Prostate gland (tissue), 2 donors: ENCODE measurements around the gene C17orf100. TPM values are rescaled to one million over a fixed set of nuclear protein-coding genes. Genes with fewer than 3 reads are reported as not detected.
A peak's percentile ranks its signal among the peaks of the same experiment; 100 is the strongest.

Source experiments
- DNase-seq: peaks from one replicate; pipeline ENCODE4 v3.0.0-alpha.2; 2019; ENCODE audit warnings: low spot score
- H3K27ac ChIP-seq, 2 donors: fragments of 200-600 bp; sonication (generic); 2 replicates each; pipeline ENCODE4 v1.5.1; 2017 to 2019
- H3K27me3 ChIP-seq: fragments of 200-600 bp; sonication (generic); replicated peaks from 2 replicates; pipeline ENCODE4 v1.5.1; 2019; ENCODE audit not compliant: insufficient read depth
- H3K36me3 ChIP-seq, 2 donors: fragments of 200-600 bp; sonication (generic); 1 replicate in 1 of 2; 2 replicates in 1 of 2; pipeline versions ENCODE4 v1.5.1 to v1.8.1; 2017 to 2019
- H3K4me1 ChIP-seq: fragments of 200-600 bp; sonication (generic); replicated peaks from 2 replicates; pipeline ENCODE4 v1.5.1; 2019
- H3K4me3 ChIP-seq, 2 donors: fragments of 200-600 bp; sonication (generic); 2 replicates each; pipeline ENCODE4 v1.5.1; 2017 to 2019
- H3K9me3 ChIP-seq: fragments of 200-600 bp; sonication (generic); 2 replicates; pipeline ENCODE4 v1.5.1; 2017
- CTCF ChIP-seq, 4 experiments: fragments of 200-600 bp in 2 of 4; fragments of 450-650 bp in 2 of 4; sonication (generic) in 2 of 4; IDR thresholded peaks; 1 replicate in 3 of 4; 2 replicates in 1 of 4; pipeline ENCODE4 v1.5.1; 2016 to 2019; ENCODE audit warnings: antibody characterized with exemption in 4 of 4, mild to moderate bottlenecking in 2 of 4, moderate library complexity in 2 of 4
- POLR2A ChIP-seq: fragments of 450-650 bp; IDR thresholded peaks from one replicate; pipeline ENCODE4 v1.6.1; 2016; ENCODE audit warnings: antibody characterized with exemption, mild to moderate bottlenecking
- POLR2AphosphoS5 ChIP-seq: sonication (generic); formaldehyde crosslinking; IDR thresholded peaks from one replicate; pipeline ENCODE4 v1.6.1; 2017; ENCODE audit warnings: antibody characterized with exemption
- WGBS: methylation state at CpG from one replicate; pipeline ENCODE4 v1.1.5; 2018; 5-methylcytosine and 5-hydroxymethylcytosine counted together
- intact Hi-C: fragments of 100-400 bp; cut with DNase I; formaldehyde crosslinking; loops from one replicate; pipeline ENCODE4 v1.14.2; 2022
- total RNA-seq, 2 donors: library from RNA; depleted of rRNA; stranded (reverse); fragments of >200 nt; gene quantifications; one replicate each; pipeline ENCODE4 v1.1.0, GENCODE V29; 2016

Gene C17orf100
- total RNA-seq, 2 donors from 2014 or later = 3.5 to 6.1 TPM

GRCh38 chr17:6641247-6641863, 10.2 kb upstream of the C17orf100 start:
- peaks cover 21% of the 10 kb centered on the region for H3K4me1 ChIP-seq
- H3K4me3 ChIP-seq = peak overlapping the region; percentile 65 to 89
- H3K36me3 ChIP-seq = no peaks in the 10 kb centered on the region
- no peaks in the 10 kb centered on the region for H3K9me3 ChIP-seq
- no peaks in the 10 kb centered on the region for H3K27me3 ChIP-seq
- H3K27ac ChIP-seq = peak overlapping the region; percentile 80 to 84
- DNase-seq = no peak
- intact Hi-C loops = no loop called here
- TF ChIP-seq POLR2A (no peak), CTCF (IDR thresholded peaks at IDR 0.05) (no peak), POLR2AphosphoS5 (no peak)
- WGBS = 3% methylated on average over 20 of the region's 20 CpGs

- intact Hi-C loops = no loop called here
- H3K27ac ChIP-seq = no peak overlapping the region
- 44% methylated on average over 2 of the region's 2 CpGs for WGBS
- H3K36me3 ChIP-seq = no peaks in the 10 kb centered on the region
- no peaks in the 10 kb centered on the region for H3K27me3 ChIP-seq
- no peak for DNase-seq
- TF ChIP-seq POLR2AphosphoS5 (no peak), CTCF (IDR thresholded peaks at IDR 0.05) (no peak)
- H3K4me3 ChIP-seq = no peak overlapping the region
- no peaks in the 10 kb centered on the region for H3K9me3 ChIP-seq
- peaks cover 21% of the 10 kb centered on the region for H3K4me1 ChIP-seq
Measured at GRCh38 chr17:6642592-6642991, 9.0 kb upstream of the C17orf100 start.

- DNase-seq = no peak
- peaks cover 18% of the 10 kb centered on the region for H3K4me1 ChIP-seq
- no peak overlapping the region for H3K4me3 ChIP-seq
- H3K27ac ChIP-seq = no peak overlapping the region
- H3K27me3 ChIP-seq = no peaks in the 10 kb centered on the region
- peak; percentile 5 for TF ChIP-seq POLR2AphosphoS5
- no peak for TF ChIP-seq CTCF (IDR thresholded peaks at IDR 0.05)
- intact Hi-C loops = no loop called here
- H3K36me3 ChIP-seq = no peaks in the 10 kb centered on the region
- H3K9me3 ChIP-seq = no peaks in the 10 kb centered on the region
- 59% methylated on average over 5 of the region's 5 CpGs for WGBS
Measured at GRCh38 chr17:6643451-6644125, 8.0 kb upstream of the C17orf100 start.

- Histone ChIP-seq H3K4me1 (peaks cover 11% of the 10 kb centered on the region), H3K36me3 (no peaks in the 10 kb centered on the region), H3K27ac (no peak overlapping the region), H3K4me3 (no peak overlapping the region), H3K27me3 (no peaks in the 10 kb centered on the region), H3K9me3 (no peaks in the 10 kb centered on the region)
- no peak for TF ChIP-seq POLR2A
- TF ChIP-seq POLR2AphosphoS5 = no peak
- no peak for TF ChIP-seq CTCF (IDR thresholded peaks at IDR 0.05)
- intact Hi-C loops = no loop called here
- no peak for DNase-seq
Measured at GRCh38 chr17:6648181-6648580, 3.4 kb upstream of the C17orf100 start.
